Pancreas (tissue), 10 donors: ENCODE data around the gene HIF3A. TPM values are rescaled to one million over a fixed set of nuclear protein-coding genes. Genes with fewer than 3 reads are reported as not detected.

Source experiments
- ATAC-seq, 4 donors: fragments of 200-7000 bp; cut with Tn5 transposase; one replicate each; pipeline versions ENCODE4 v1.8.0 to v1.9.1; 2020; ENCODE audit warnings: mild to moderate bottlenecking in 4 of 4, moderate library complexity in 4 of 4
- DNase-seq, 6 donors: peaks; one replicate each; pipeline ENCODE4 v3.0.0-alpha.2; 2020
- FAIRE-seq: peaks from 2 replicates; lab custom pipeline; 2012; peaks lifted over from hg19 to GRCh38; lab: Jason Lieb, UNC
- H3K27ac ChIP-seq, 4 donors: fragments of 200-600 bp; sonication (generic); 1 replicate in 3 of 4; 2 replicates in 1 of 4; pipeline versions ENCODE4 v1.5.0 to v1.8.0; 2020
- H3K27me3 ChIP-seq, 4 donors: fragments of 200-600 bp; one replicate each; pipeline ENCODE4 v1.8.0; 2021
- H3K36me3 ChIP-seq, 3 donors: fragments of 200-600 bp; sonication (generic) in 1 of 3; one replicate each; pipeline versions ENCODE4 v1.5.0 to v1.8.0; 2020 to 2021
- H3K4me1 ChIP-seq, 3 donors: fragments of 200-600 bp; one replicate each; pipeline ENCODE4 v1.8.0; 2021
- H3K4me3 ChIP-seq, 4 donors: fragments of 200-600 bp; sonication (generic) in 2 of 4; one replicate each; pipeline versions ENCODE4 v1.5.0 to v1.8.0; 2020 to 2021
- H3K9me3 ChIP-seq, 4 donors: fragments of 200-600 bp; one replicate each; pipeline ENCODE4 v1.8.0; 2021
- WGBS, 2 donors: extraction: QIAGEN DNeasy Blood & Tissue Kit; methylation state at CpG; one replicate each; pipeline ENCODE4 v1.1.7; 2013; 5-methylcytosine and 5-hydroxymethylcytosine counted together
- intact Hi-C, 3 donors: fragments of 100-400 bp; cut with DNase I; formaldehyde crosslinking; loops; one replicate each; pipeline versions ENCODE4 v1.11.1 to v1.14.2; 2022
- polyA plus RNA-seq, 2 donors: library from polyadenylated mRNA; stranded (reverse); fragments of 200-250 nt; gene quantifications; one replicate each; pipeline ENCODE4 v1.2.3, GENCODE V29; 2013
- total RNA-seq, 6 donors: library from RNA; stranded (reverse); fragmentation: NEBNext Ultra II Directional in 4 of 6; extraction: Animal tissue kit (Norgen Biotek cat#: 25700) in 4 of 6; gene quantifications; one replicate each; pipeline versions ENCODE4 v1.2.1 to v1.2.4, GENCODE V29; 2021 to 2023
- TF ChIP-seq, protein P1 (sequence below), 4 donors: fragments of 200-600 bp; sonication (generic) in 3 of 4; IDR thresholded peaks; one replicate each; pipeline versions ENCODE4 v1.5.0 to v1.8.0; 2021; ENCODE audit warnings: antibody characterized with exemption in 4 of 4
- donor health status: healthy with polysubstance abuse.
- donor health status: DM: no; HTN: no; CAD: no; lungs with moderate emphysema.
- donor health status: DM: no; HTN: no; CAD: no.
- donor health status: control.
- donor health status: control.
- donor health status: Bipolar disorder and iron deficiency.
- donor health status: DM: yes; HTN: yes; CAD: no.
- donor health status: DM: no; HTN: no; CAD: no.
- donor health status: DM: no; HTN: no; CAD: no.
- donor health status: DM: yes; HTN: yes; CAD: no.

Gene HIF3A
- total and polyA plus RNA-seq, 8 donors, result 0.71 to 27.6 (median 5.2) TPM

DNA sequence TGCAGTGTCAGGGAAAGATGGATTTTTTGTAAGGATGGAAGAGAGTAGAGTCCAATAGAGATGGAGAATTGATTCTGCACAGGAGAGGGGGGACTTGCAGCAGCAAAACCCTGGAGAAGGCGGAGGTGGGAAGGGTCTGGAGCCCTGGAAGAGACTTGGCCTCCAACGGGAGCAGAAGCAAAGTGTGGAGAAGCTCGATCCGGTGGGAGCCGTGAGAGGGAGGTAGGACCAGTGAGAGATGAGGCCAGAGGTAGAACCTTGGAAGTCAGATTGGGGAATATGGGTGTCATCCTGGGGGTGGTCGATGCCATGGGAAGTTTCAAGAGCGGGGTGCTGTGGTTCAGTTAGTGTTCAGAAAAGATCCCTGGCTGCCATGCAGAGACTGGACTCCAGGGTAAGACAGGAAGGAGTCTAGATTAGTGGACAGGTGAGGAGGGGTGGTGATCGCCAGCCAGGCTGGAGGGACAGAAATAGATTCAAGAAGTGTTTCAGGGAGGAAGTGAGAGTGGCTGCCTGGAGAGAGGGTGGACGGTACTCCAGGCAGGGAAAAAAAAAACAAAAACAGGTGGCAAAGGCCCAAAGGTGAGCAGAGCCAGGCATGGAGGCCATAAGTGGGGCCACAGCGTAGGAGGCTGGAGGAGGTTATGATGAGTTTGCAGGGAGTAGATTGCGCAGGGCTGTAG is 52.6 kb downstream of the HIF3A start:
- peaks cover 3 to 7% (median 3%) of the 10 kb centered on the region in 3 donors for H3K36me3 ChIP-seq
- TF ChIP-seq, protein P1, sequence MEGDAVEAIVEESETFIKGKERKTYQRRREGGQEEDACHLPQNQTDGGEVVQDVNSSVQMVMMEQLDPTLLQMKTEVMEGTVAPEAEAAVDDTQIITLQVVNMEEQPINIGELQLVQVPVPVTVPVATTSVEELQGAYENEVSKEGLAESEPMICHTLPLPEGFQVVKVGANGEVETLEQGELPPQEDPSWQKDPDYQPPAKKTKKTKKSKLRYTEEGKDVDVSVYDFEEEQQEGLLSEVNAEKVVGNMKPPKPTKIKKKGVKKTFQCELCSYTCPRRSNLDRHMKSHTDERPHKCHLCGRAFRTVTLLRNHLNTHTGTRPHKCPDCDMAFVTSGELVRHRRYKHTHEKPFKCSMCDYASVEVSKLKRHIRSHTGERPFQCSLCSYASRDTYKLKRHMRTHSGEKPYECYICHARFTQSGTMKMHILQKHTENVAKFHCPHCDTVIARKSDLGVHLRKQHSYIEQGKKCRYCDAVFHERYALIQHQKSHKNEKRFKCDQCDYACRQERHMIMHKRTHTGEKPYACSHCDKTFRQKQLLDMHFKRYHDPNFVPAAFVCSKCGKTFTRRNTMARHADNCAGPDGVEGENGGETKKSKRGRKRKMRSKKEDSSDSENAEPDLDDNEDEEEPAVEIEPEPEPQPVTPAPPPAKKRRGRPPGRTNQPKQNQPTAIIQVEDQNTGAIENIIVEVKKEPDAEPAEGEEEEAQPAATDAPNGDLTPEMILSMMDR (IDR thresholded peaks at IDR 0.05), result no peak
- DNase-seq (no peak), ATAC-seq (no peak), FAIRE-seq (no peak)
- WGBS, 2 donors, result 73 to 76% methylated on average over 11 of the region's 11 CpGs
- intact Hi-C loops, result no loop called here
- peaks cover 22 to 36% (median 26%) of the 10 kb centered on the region in 3 donors for H3K4me1 ChIP-seq
- no peaks in the 10 kb centered on the region for H3K9me3 ChIP-seq
- H3K4me3 ChIP-seq, result no peak overlapping the region
- H3K27me3 ChIP-seq, result no peaks in the 10 kb centered on the region
- peak overlapping the region; percentile 26 to 73 (median 49) for H3K27ac ChIP-seq

- WGBS, 2 donors, result 14 to 21% methylated on average over 8 of the region's 8 CpGs
- intact Hi-C loops, result no loop called here
- peak overlapping the region in 1 of 4 donors; percentile 6 for H3K4me3 ChIP-seq
- ATAC-seq (peak in 2 of 4 donors; percentile 1 to 3), DNase-seq (peak in 2 of 6 donors; percentile 50 to 57), FAIRE-seq (no peak)
- peaks cover 7 to 10% (median 9%) of the 10 kb centered on the region in 3 donors for H3K36me3 ChIP-seq
- H3K27ac ChIP-seq, result peak overlapping the region; percentile 26 to 73 (median 49)
- H3K4me1 ChIP-seq, result peaks cover 22 to 36% (median 26%) of the 10 kb centered on the region in 3 donors
- H3K9me3 ChIP-seq, result no peaks in the 10 kb centered on the region
- H3K27me3 ChIP-seq, result no peaks in the 10 kb centered on the region
- TF ChIP-seq, protein P1 (IDR thresholded peaks at IDR 0.05), result no peak
Measured at GRCh38 chr19:46350029-46350757, 53.4 kb downstream of the HIF3A start.

GRCh38 chr19:46350758-46351159 is 53.9 kb downstream of the HIF3A start:
- Histone ChIP-seq H3K4me3 (peak overlapping the region in 1 of 4 donors; percentile 6), H3K9me3 (no peaks in the 10 kb centered on the region), H3K27me3 (no peaks in the 10 kb centered on the region), H3K36me3 (peaks cover 7 to 10% (median 9%) of the 10 kb centered on the region in 3 donors), H3K27ac (peak overlapping the region; percentile 26 to 73 (median 49)), H3K4me1 (peaks cover 22 to 36% (median 26%) of the 10 kb centered on the region in 3 donors)
- WGBS, 2 donors, result 32 to 35% methylated on average over 8 of the region's 8 CpGs
- TF ChIP-seq, protein P1 (IDR thresholded peaks at IDR 0.05), result no peak
- DNase-seq (peak in 3 of 6 donors; percentile 44 to 55 (median 55)), FAIRE-seq (no peak), ATAC-seq (peak in 3 of 4 donors; percentile 8 to 35 (median 20))
- intact Hi-C loops, result no loop called here

DNA sequence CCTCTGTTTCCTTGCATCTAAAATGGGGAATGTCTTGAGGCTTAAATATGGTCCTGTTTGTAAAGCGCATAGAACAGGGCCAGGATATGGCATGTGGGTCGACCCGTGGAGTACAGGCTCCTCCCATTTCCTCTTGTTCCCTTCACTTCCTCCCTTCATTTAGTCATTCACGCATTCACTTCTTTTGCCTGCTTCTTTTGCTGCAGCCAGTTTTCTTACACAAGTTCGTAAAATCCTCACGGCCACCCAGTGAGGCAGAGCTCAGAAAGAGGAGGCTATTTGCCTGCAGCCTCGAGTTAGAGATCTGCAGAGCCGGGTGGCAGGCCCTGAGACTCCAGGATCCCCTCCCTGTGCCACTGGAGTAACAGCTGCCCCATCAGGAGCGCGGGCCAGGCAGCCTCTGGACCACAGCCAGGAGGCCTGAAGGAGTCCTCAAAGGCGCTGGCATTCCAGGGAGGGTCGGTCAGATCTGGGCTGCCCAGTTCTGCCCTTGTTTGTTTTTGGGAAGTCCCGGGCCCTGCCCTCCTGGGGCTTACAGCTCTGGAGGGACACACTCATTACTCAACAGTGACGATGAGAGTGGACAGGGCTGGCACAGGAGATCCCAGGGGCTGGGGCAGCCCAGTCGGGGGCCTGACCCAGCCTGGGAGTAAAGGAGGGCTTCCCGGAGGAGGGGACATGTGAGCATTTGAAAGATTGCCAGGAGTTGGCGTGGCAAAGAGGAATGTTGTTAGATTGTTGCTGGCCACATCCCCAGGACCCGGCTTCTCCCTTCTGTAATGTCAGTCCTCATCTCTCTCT is 54.6 kb downstream of the HIF3A start:
- peak overlapping the region in 1 of 4 donors; percentile 6 for H3K4me3 ChIP-seq
- FAIRE-seq (no peak), DNase-seq (peak in 5 of 6 donors; percentile 35 to 85 (median 60)), ATAC-seq (peak in 1 of 4 donors; percentile 1)
- H3K9me3 ChIP-seq, result no peaks in the 10 kb centered on the region
- H3K4me1 ChIP-seq, result peaks cover 22 to 36% (median 26%) of the 10 kb centered on the region in 3 donors
- peaks cover 7 to 10% (median 9%) of the 10 kb centered on the region in 3 donors for H3K36me3 ChIP-seq
- WGBS, 2 donors, result 40 to 45% methylated on average over 18 of the region's 18 CpGs
- H3K27me3 ChIP-seq, result no peaks in the 10 kb centered on the region
- TF ChIP-seq, protein P1 (IDR thresholded peaks at IDR 0.05), result no peak
- peak overlapping the region; percentile 5 to 73 (median 48) for H3K27ac ChIP-seq
- intact Hi-C loops, result no loop called here
